ENCODE measurements around the gene NAPSA.
"Not testable (repeated sequence)": the region's sequence is repeated elsewhere in the genome, so short reads cannot be mapped to it uniquely, and the experiment has no call there.

The NAPSA gene

DNA sequence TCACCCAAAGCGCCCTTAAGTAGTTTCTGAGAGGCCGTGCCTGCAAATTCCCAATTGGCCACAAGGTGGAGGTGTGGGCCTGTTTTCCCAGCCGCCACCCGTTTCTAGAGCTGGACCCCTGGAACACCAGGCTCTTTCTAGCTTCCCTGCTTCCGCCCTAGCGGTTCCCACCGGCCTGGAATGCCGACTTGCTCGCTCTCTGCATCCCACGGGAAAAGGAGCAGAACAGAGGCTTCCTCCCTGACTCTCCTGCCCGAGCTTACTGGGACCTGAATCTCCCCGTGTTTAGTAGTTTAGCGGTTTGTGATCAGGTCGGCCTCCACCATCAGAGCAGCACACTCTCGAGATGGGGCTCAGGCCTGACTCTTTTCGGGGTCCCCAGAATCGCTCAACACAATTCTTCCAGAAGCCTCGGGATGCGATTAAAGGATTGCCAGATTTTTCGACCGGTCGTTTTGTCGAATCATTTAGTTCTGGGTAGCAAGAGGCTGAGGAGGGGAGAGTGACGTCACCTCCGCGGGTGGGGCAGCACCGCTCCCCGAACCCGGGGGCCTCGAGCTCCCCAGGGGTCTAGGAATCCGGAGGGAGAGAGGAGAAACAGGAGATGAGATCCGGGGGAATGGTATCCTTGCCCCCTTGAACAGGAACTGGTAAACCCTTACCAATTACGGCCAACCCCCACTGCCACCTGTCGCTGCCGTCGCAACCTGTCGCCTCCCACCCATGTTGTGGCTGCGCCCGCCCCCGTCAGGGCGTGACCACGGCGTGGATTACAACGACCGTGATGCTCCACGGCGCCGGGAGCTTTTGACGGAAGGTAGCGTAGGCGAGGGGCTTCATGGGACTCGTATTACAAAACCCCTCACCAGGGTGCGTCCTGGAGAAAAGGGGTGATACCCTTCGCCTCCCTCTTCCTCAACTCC lies 8.0 kb downstream of the NAPSA start:
- H3K4me3 ChIP-seq (ENCODE audit: low read depth, low read length), result peak overlapping the region; percentile 81
- TF ChIP-seq, protein P1, sequence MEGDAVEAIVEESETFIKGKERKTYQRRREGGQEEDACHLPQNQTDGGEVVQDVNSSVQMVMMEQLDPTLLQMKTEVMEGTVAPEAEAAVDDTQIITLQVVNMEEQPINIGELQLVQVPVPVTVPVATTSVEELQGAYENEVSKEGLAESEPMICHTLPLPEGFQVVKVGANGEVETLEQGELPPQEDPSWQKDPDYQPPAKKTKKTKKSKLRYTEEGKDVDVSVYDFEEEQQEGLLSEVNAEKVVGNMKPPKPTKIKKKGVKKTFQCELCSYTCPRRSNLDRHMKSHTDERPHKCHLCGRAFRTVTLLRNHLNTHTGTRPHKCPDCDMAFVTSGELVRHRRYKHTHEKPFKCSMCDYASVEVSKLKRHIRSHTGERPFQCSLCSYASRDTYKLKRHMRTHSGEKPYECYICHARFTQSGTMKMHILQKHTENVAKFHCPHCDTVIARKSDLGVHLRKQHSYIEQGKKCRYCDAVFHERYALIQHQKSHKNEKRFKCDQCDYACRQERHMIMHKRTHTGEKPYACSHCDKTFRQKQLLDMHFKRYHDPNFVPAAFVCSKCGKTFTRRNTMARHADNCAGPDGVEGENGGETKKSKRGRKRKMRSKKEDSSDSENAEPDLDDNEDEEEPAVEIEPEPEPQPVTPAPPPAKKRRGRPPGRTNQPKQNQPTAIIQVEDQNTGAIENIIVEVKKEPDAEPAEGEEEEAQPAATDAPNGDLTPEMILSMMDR (IDR thresholded peaks at IDR 0.05; ENCODE audit: insufficient read depth, low read depth, low read length, missing control alignments), result peak; percentile 80
- peak; percentile 93 for DNase-seq (ENCODE audit: low read depth)

DNA sequence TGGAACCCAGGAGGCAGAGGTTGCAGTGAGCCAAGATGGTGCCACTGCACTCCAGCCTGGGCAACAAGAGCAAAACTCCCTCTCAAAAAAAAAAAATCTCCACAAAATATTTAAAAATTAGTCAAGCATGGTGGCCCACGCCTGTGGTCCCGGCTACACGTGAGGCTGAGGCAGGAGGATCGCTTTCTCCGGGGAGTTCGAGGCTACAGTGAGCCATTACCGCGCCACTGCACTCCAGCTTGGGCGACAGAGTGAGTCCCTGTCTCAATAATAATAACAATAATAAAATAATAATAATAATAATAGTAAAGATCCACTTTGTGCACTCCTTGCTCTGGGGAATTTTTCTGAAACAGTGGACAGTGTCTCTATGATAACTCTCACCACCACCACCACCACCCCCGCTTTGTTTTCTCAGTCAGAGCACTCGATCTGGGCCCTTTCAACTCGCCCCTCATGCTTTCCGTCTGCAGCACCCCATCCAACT lies 8.7 kb downstream of the NAPSA start:
- no peak for DNase-seq (ENCODE audit: low read depth)
- peak overlapping the region; percentile 81 for H3K4me3 ChIP-seq (ENCODE audit: low read depth, low read length)
- TF ChIP-seq, protein P1 (IDR thresholded peaks at IDR 0.05; ENCODE audit: insufficient read depth, low read depth, low read length, missing control alignments), result no peak

DNA sequence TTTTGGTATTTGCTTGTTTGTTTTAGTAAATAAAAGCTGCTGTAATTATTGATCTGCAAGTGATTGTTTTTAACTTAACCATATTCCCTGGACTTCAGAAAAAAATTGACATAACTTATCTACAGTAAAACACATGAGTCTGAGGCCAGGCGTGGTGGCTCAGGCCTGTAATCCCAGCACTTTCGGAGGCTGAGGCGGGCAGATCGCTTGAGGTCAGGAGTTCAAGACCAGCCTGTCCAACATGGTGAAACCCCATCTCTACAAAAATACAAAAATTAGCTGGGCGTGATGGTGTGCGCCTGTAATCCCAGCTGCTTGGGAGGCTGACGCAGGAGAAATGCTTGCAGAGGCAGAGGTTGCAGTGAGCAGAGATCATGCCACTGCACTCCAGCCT lies 12.0 kb downstream of the NAPSA start:
- DNase-seq (ENCODE audit: low read depth); H3K4me3 ChIP-seq (ENCODE audit: low read depth, low read length): not testable (repeated sequence)

DNA sequence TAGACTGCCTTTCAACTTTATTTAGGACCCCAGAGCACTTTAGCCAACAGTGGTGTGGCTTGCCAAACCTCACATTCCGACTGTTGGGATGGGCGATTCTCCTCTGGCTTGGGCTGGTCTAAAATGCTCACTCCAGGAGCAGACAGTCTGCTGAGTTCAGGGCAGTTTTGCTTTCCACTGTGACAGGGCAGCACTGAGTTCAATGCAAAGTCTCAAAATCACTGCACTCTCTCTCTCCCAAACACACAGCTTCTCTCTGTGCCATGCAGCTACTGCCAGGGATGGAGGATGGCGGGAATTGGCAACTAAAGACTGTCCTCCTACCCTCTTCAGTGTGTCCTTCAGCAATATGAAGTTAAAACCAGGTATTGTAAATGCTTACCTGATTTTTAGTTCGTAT lies 13.2 kb downstream of the NAPSA start:
- H3K4me3 ChIP-seq (ENCODE audit: low read depth, low read length), result no peak overlapping the region
- no peak for DNase-seq (ENCODE audit: low read depth)
- TF ChIP-seq, protein P1 (IDR thresholded peaks at IDR 0.05; ENCODE audit: insufficient read depth, low read depth, low read length, missing control alignments), result no peak

DNA sequence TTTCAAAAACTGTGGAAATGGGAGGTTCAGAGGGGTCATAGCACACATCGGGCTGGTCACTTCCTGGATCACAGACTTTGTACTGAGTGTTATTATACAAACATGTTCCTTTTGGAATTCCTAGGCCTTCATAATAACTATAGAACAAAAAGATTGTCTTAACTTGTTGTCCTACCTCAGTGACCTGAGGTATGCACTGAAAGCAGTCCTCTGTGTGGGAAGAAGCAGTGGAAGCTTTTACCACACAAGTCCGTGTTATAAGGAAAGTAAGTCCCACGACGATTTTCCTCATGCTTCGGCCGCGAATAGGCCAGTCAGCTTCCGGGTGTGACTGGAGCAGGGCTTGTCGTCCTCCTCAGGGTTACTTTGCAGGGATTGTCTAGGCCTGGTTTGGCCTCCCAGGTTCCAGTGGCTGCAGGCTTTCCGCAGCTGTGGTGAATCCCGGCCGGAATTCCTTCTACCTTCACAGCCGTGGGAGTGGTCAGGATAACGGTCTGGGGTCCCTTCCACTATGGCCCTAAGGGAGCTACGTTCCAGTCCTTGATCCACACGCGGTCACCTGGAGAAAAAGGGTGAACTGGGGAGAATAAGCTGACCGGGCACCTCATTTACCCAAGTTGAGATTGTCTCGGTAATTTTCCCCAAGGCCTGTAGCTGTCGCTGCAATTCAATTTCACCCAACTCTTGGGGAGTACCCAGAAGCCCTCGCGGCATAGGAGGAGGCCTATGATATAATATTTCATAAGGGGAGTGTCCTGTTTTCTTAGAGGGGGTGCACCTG lies 16.0 kb downstream of the NAPSA start:
- no peak overlapping the region for H3K4me3 ChIP-seq (ENCODE audit: low read depth, low read length)
- TF ChIP-seq, protein P1 (IDR thresholded peaks at IDR 0.05; ENCODE audit: insufficient read depth, low read depth, low read length, missing control alignments), result no peak
- DNase-seq (ENCODE audit: low read depth), result no peak

DNA sequence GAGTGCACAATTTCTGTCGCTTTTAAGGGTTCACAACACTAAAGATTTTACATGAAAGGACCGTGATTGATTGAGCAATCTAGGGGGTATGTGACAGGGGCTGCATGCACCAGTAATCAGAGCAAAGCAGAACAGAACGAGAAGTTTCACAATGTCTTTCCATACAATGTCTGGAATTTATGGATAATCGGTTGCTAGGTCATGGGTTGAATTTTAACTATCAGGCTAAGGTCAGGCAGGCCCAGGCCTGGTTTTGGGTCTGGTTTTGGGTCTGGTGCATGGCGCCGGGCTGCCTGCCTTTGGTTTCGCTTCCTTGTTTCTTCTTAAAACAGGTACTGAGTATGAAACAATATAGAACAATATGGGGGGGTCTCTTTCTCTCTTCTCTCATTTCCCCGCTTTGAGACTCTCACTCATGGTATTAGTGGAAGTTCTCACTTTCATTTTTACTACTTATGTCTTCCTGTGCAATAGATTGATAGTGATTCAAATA lies 18.3 kb downstream of the NAPSA start:
- peak; percentile 88 for DNase-seq (ENCODE audit: low read depth)
- not testable (repeated sequence) for H3K4me3 ChIP-seq (ENCODE audit: low read depth, low read length)

DNA sequence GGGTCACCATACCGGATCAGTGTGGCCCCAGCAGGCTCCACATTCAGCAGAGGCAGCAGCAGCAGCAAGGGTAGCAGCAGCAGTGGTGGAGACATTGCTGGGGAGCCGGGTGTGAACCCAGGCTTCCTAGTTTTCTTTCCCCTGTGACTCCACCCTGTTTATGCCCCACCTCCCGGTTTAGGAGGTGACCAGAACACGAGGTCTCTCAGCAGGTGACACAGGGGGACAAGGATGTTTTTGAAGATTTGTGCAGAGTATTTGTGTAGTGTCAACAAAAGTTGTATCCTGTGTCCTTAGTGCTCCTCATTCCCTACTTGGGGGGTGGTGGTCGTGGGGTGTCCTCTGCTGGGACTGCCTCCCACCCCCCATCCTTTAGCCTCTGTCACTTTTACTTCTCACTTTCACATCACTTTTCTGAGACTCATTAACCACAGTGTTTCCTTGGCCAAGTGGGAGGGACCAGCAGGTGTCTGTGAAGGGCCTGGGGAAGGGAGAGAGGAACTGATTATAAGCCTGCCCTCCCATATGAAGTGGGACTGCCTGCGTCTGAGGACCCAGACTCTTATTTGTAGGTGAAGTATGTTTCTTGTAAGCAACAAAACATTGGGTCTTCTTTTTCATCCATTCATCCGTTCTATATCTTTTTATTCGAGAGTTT lies 20.6 kb downstream of the NAPSA start:
- peak overlapping the region; percentile 81 for H3K4me3 ChIP-seq (ENCODE audit: low read depth, low read length)
- TF ChIP-seq, protein P1 (IDR thresholded peaks at IDR 0.05; ENCODE audit: insufficient read depth, low read depth, low read length, missing control alignments), result no peak
- DNase-seq (ENCODE audit: low read depth), result peak; percentile 90

Measured in GM12865 (cell line).